Measurements from ENCODE around the gene ABI3BP. TPM values are rescaled to one million over a fixed set of nuclear protein-coding genes. Genes with fewer than 3 reads are reported as not detected.

The ABI3BP gene
- total and polyA plus RNA-seq, 11 donors, result 7.8 to 96.6 (median 26.4) TPM

GRCh38 chr3:101038393-101038792 lies 45.2 kb upstream of the ABI3BP start:
- Histone ChIP-seq H3K36me3 (no peaks in the 10 kb centered on the region), H3K4me1 (peaks cover 0 to 22% (median 7%) of the 10 kb centered on the region in 12 donors), H3K9me3 (no peaks in the 10 kb centered on the region), H3K27me3 (no peaks in the 10 kb centered on the region), H3K4me3 (no peak overlapping the region), H3K27ac (peak overlapping the region in 2 of 12 donors; percentile 13)
- intact Hi-C loops (cut with DNase I), result no loop called here
- WGBS, 4 donors, result 79 to 88% (median 83%) methylated on average over 1 of the region's 1 CpG
- no peak for DNase-seq
- TF ChIP-seq POLR2A (IDR thresholded peaks at IDR 0.05), result no peak
- TF ChIP-seq CTCF (IDR thresholded peaks at IDR 0.05), result no peak
- peak in 1 of 4 donors; percentile 12 for ATAC-seq

- Histone ChIP-seq H3K27ac (no peak overlapping the region), H3K36me3 (no peaks in the 10 kb centered on the region), H3K27me3 (no peaks in the 10 kb centered on the region), H3K4me3 (no peak overlapping the region), H3K9me3 (peaks cover 0 to under 1% (median 0%) of the 10 kb centered on the region in 12 donors), H3K4me1 (peaks cover 0 to 22% (median 7%) of the 10 kb centered on the region in 12 donors)
- DNase-seq (no peak), ATAC-seq (no peak)
- TF ChIP-seq POLR2A (IDR thresholded peaks at IDR 0.05) (no peak), CTCF (IDR thresholded peaks at IDR 0.05) (no peak)
- WGBS, 4 donors, result 91 to 96% (median 93%) methylated on average over 5 of the region's 5 CpGs
- intact Hi-C loops (cut with DNase I), result no loop called here
Measured at GRCh38 chr3:101037613-101038012, 44.4 kb upstream of the ABI3BP start.

- intact Hi-C loops (cut with DNase I), result no loop called here
- peaks cover 0 to 10% (median 4%) of the 10 kb centered on the region in 12 donors for H3K9me3 ChIP-seq
- WGBS, 4 donors, result 81 to 92% (median 86%) methylated on average over 3 of the region's 3 CpGs
- peaks cover 0 to 22% (median 7%) of the 10 kb centered on the region in 12 donors for H3K4me1 ChIP-seq
- H3K27me3 ChIP-seq, result no peaks in the 10 kb centered on the region
- DNase-seq (no peak), ATAC-seq (no peak)
- TF ChIP-seq POLR2A (IDR thresholded peaks at IDR 0.05), result no peak
- no peak for TF ChIP-seq CTCF (IDR thresholded peaks at IDR 0.05)
- H3K4me3 ChIP-seq, result no peak overlapping the region
- H3K27ac ChIP-seq, result no peak overlapping the region
- no peaks in the 10 kb centered on the region for H3K36me3 ChIP-seq
Measured at GRCh38 chr3:101036676-101037075, 43.5 kb upstream of the ABI3BP start.

- intact Hi-C loops (cut with DNase I), result no loop called here
- peak in 2 of 4 donors; percentile 36 to 61 for ATAC-seq
- TF ChIP-seq CTCF (IDR thresholded peaks at IDR 0.05), result no peak
- TF ChIP-seq POLR2A (IDR thresholded peaks at IDR 0.05), result no peak
- peak overlapping the region in 1 of 12 donors; percentile 38 for H3K27ac ChIP-seq
- no peak for DNase-seq
- no peak overlapping the region for H3K4me3 ChIP-seq
- H3K4me1 ChIP-seq, result peaks cover 0 to 22% (median 7%) of the 10 kb centered on the region in 12 donors
- H3K36me3 ChIP-seq, result no peaks in the 10 kb centered on the region
- H3K9me3 ChIP-seq, result peaks cover 0 to 14% (median 5%) of the 10 kb centered on the region in 12 donors
- 28 to 54% (median 43%) methylated on average over 1 of the region's 1 CpG for WGBS, 4 donors
- no peaks in the 10 kb centered on the region for H3K27me3 ChIP-seq
Measured at GRCh38 chr3:101036213-101036618, 43.0 kb upstream of the ABI3BP start.
